Progenitor cell of endocrine pancreas (in vitro differentiated cells): ENCODE measurements around the gene PLCG1. TPM values are rescaled to one million over a fixed set of nuclear protein-coding genes. Genes with fewer than 3 reads are reported as not detected.

Source experiments
- DNase-seq: peaks from one replicate; pipeline ENCODE4 v3.0.0; 2021; ENCODE audit warnings: low spot score; ENCODE audit not compliant: unreplicated experiment
- H3K27ac Mint-ChIP-seq: 2 replicates; pipeline ENCODE4 v1.8.0; 2021; ENCODE audit warnings: mild to moderate bottlenecking, moderate library complexity, mixed read lengths
- H3K27me3 Mint-ChIP-seq: 2 replicates; pipeline ENCODE4 v1.8.0; 2021; ENCODE audit warnings: mixed read lengths
- H3K36me3 Mint-ChIP-seq: 2 replicates; pipeline ENCODE4 v1.8.0; 2022; ENCODE audit warnings: mixed read lengths; ENCODE audit not compliant: insufficient read depth
- H3K4me1 Mint-ChIP-seq: 2 replicates; pipeline ENCODE4 v1.8.0; 2021; ENCODE audit warnings: low read depth, mixed read lengths
- H3K4me3 Mint-ChIP-seq: 2 replicates; pipeline ENCODE4 v1.8.0; 2021; ENCODE audit warnings: low read depth, mild to moderate bottlenecking, moderate library complexity, mixed read lengths
- H3K9me3 Mint-ChIP-seq: 2 replicates; pipeline ENCODE4 v1.8.0; 2021; ENCODE audit warnings: low read depth, mixed read lengths
- total RNA-seq: library from RNA; stranded (reverse); gene quantifications from 2 replicates; pipeline ENCODE4 v1.2.1, GENCODE V29; 2021
- TF ChIP-seq, protein P1 (sequence below): fragments of 200-600 bp; sonication (generic); IDR thresholded peaks from one replicate; pipeline ENCODE4 v1.5.0; 2021; ENCODE audit warnings: antibody characterized with exemption, mild to moderate bottlenecking; ENCODE audit not compliant: unreplicated experiment

PLCG1 gene
- total RNA-seq, 1 donor from 2014 or later, result 395 TPM

DNA sequence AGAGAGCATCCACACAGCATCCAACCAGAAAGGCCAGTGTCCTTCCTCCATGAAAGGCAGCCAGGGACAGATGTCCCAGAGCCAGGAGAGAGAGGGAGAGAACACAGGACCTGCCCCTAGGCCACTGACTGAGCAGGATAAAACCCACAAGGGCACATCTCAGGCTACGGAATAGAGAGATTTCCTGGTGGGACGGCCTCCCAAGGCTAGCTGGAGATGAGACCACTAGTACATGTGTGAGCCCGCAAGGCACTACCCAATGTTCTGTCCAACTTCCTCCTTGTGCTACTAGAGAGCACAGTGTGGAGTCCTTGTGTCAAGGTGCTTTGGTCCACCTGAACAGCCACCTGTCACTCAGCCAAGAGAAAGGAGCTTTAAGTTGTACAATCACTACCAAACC is 44.2 kb downstream of the PLCG1 start:
- H3K27ac Mint-ChIP-seq, result peak overlapping the region; percentile 13
- H3K36me3 Mint-ChIP-seq, result peaks cover 3% of the 10 kb centered on the region
- no peaks in the 10 kb centered on the region for H3K27me3 Mint-ChIP-seq
- TF ChIP-seq, protein P1, sequence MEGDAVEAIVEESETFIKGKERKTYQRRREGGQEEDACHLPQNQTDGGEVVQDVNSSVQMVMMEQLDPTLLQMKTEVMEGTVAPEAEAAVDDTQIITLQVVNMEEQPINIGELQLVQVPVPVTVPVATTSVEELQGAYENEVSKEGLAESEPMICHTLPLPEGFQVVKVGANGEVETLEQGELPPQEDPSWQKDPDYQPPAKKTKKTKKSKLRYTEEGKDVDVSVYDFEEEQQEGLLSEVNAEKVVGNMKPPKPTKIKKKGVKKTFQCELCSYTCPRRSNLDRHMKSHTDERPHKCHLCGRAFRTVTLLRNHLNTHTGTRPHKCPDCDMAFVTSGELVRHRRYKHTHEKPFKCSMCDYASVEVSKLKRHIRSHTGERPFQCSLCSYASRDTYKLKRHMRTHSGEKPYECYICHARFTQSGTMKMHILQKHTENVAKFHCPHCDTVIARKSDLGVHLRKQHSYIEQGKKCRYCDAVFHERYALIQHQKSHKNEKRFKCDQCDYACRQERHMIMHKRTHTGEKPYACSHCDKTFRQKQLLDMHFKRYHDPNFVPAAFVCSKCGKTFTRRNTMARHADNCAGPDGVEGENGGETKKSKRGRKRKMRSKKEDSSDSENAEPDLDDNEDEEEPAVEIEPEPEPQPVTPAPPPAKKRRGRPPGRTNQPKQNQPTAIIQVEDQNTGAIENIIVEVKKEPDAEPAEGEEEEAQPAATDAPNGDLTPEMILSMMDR, result no peak
- no peaks in the 10 kb centered on the region for H3K4me1 Mint-ChIP-seq
- peak; percentile 5 for DNase-seq
- H3K4me3 Mint-ChIP-seq, result no peak overlapping the region
- no peaks in the 10 kb centered on the region for H3K9me3 Mint-ChIP-seq

DNA sequence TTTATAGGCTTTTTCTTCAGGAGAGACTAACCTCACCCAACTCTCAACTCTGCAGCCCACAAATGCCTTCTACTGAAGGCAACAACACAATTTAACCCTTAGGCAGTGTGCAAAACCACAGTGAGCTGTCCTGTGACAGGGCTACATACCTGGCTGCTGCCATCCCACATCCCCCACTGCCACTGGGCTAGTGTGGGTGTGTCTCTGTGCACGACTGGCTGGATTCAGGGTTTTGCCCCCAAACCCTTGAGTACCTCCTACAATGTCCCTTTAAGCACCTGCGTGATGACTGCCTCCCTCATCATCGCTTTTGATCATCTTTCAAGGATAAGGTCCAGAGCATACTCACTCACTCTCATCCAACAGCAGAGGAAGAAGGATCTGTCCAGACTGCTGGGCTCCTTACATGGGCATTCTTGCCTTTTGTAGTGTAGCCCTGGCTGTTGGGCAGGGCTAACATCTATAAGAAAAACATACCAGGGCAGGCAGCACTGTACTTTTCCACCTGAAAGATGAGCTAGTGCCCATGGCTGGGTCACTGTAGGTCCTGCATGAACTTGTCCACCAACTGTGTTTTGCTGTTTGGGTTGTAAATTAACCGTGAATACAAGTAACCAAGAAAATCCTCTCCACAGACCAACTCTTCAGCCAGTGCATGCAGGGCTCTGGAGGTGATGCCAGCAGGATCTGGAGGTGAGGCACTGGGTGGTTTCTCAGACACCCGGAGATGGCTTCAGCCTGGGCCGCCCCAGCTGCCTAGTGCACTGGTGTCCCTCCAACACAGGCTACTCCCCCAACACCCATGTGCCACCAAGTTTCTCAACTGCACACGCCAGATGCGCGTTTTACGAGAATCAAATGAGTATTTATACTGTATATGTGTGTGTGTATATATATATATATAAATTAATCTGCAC is 45.2 kb downstream of the PLCG1 start:
- peaks cover 3% of the 10 kb centered on the region for H3K36me3 Mint-ChIP-seq
- peak; percentile 1 for DNase-seq
- no peaks in the 10 kb centered on the region for H3K27me3 Mint-ChIP-seq
- TF ChIP-seq, protein P1, result no peak
- no peak overlapping the region for H3K4me3 Mint-ChIP-seq
- no peak overlapping the region for H3K27ac Mint-ChIP-seq
- H3K4me1 Mint-ChIP-seq, result no peaks in the 10 kb centered on the region
- no peaks in the 10 kb centered on the region for H3K9me3 Mint-ChIP-seq

DNA sequence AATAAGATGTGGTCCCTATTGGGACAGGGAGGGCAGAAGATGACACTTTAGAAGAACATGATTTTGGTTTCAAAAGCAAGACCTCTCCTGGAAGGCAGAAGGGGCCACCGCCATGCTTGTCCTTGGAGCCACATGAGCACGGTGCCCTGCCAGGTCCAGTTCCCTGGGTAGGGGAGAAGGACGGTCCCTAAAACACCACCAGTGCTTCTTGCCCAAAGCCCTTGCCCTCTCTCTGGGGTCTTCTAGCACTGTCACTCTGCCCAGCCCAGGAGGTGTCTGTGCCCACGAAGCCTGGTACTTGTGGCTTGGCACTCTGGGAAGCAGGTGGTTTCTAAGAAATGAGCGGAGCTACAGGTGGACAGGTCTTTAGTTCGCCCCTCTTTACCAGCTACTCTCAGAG is 46.0 kb downstream of the PLCG1 start:
- peaks cover 3% of the 10 kb centered on the region for H3K36me3 Mint-ChIP-seq
- H3K9me3 Mint-ChIP-seq, result peaks cover 4% of the 10 kb centered on the region
- no peaks in the 10 kb centered on the region for H3K27me3 Mint-ChIP-seq
- no peak overlapping the region for H3K4me3 Mint-ChIP-seq
- no peaks in the 10 kb centered on the region for H3K4me1 Mint-ChIP-seq
- DNase-seq, result no peak
- no peak overlapping the region for H3K27ac Mint-ChIP-seq
- TF ChIP-seq, protein P1, result no peak

DNA sequence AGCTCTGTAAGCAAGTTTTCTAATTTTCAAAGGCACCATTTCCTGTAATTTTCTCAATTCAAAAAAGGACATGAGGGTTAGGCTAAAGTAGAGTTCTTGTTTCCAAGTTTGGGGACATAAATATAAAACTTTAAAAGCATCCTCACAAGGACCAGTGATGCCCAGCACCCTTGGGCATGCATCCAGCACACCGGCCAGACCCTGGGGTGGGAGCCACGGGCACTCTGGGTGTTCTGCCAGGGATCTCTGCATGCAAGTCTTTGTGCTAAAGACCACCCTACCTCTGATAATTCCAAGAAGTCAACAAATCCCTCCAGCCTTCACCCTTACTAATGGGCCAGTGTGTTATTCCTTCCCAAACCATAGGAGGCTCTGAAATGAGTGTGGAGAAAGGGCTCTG is 46.5 kb downstream of the PLCG1 start:
- H3K4me1 Mint-ChIP-seq, result no peaks in the 10 kb centered on the region
- H3K27ac Mint-ChIP-seq, result peak overlapping the region; percentile 6
- no peak for DNase-seq
- no peak overlapping the region for H3K4me3 Mint-ChIP-seq
- peaks cover 7% of the 10 kb centered on the region for H3K9me3 Mint-ChIP-seq
- H3K27me3 Mint-ChIP-seq, result no peaks in the 10 kb centered on the region
- TF ChIP-seq, protein P1, result no peak
- H3K36me3 Mint-ChIP-seq, result peaks cover 3% of the 10 kb centered on the region

DNA sequence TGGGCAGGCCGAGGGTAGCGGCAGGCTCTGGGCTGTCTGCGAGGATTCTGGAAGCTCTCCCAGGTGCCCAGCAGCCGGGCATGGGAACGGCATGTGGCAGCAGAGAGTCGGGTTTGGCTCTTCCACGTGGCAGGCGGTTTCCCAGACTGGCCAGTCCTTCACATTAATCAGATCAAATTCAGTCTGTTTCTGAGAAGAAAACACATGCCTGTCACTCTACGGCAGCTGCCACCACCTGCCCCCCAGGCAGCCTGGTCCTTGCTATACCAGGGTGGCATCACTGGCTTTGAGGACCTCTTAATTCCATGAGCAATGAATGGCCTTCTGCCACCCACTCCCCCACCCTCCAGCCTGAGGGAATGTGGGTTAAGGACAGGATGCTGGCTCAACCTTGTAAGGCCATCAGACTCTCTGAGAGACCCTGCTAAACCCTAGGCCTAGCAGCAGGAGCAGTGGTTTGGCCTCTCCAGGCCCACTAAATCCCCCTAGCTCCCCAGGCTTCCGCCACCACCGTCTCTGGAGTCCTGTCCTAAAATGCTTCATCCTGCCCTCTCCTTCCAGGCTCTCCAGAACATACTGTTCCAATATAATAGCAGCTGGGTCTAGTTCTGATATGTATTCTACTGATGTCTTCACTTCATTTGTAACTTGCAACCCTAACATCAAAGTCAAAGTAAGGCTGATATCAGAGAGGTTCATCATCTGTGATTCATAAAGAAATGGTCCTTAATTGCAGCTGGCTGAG is 47.8 kb downstream of the PLCG1 start:
- no peak for DNase-seq
- H3K36me3 Mint-ChIP-seq, result peaks cover 4% of the 10 kb centered on the region
- peaks cover 18% of the 10 kb centered on the region for H3K9me3 Mint-ChIP-seq
- H3K4me3 Mint-ChIP-seq, result no peak overlapping the region
- TF ChIP-seq, protein P1, result no peak
- no peaks in the 10 kb centered on the region for H3K4me1 Mint-ChIP-seq
- H3K27me3 Mint-ChIP-seq, result no peaks in the 10 kb centered on the region
- H3K27ac Mint-ChIP-seq, result no peak overlapping the region
